OCI-LY3 (cell line): ENCODE measurements around the gene EYS.

Experiments used
- H2AFZ ChIP-seq: fragments of 200-600, 300-600 bp; shearing (Covaris generic); 2 replicates; pipeline ENCODE4 v1.6.0; 2014; ENCODE audit warnings: antibody characterized with exemption, low read depth, low read length
- H3K27ac ChIP-seq: fragments of 200-600, 300-600 bp; sonication (generic); 2 replicates; pipeline ENCODE4 v1.5.1; 2014; ENCODE audit warnings: mild to moderate bottlenecking, low read length, moderate library complexity, mixed read lengths
- H3K27me3 ChIP-seq: fragments of 200-600, 300-600 bp; sonication (generic); 2 replicates; pipeline ENCODE4 v1.6.1; 2014; ENCODE audit warnings: low read depth, low read length, mixed read lengths
- H3K36me3 ChIP-seq: fragments of 200-600, 300-600 bp; sonication (generic); replicated peaks from 2 replicates; pipeline ENCODE3; 2014; ENCODE audit warnings: low read depth, low read length, mixed read lengths
- H3K4me1 ChIP-seq: fragments of 300-600, 200-600 bp; sonication (generic); 2 replicates; pipeline ENCODE4 v1.6.1; 2014; ENCODE audit warnings: low read length, mixed read lengths
- H3K4me2 ChIP-seq: fragments of 200-600, 300-600 bp; sonication (generic); 2 replicates; pipeline ENCODE4 v1.6.1; 2014; ENCODE audit warnings: low read length, mixed read lengths
- H3K4me3 ChIP-seq: fragments of 300-600, 200-600 bp; sonication (generic); 2 replicates; pipeline ENCODE4 v1.5.1; 2014; ENCODE audit warnings: antibody characterized with exemption, mild to moderate bottlenecking, low read length, moderate library complexity
- H3K79me2 ChIP-seq: fragments of 300-600, 200-600 bp; shearing (Covaris generic); 2 replicates; pipeline ENCODE4 v1.6.1; 2014; ENCODE audit warnings: mild to moderate bottlenecking, low read length, mixed read lengths
- H3K9ac ChIP-seq: fragments of 300-600, 200-600 bp; shearing (Covaris generic); 2 replicates; pipeline ENCODE4 v1.6.0; 2014; ENCODE audit warnings: mild to moderate bottlenecking, low read length, moderate library complexity
- H3K9me3 ChIP-seq: fragments of 200-600, 300-600 bp; shearing (Covaris generic); 2 replicates; pipeline ENCODE4 v1.6.1; 2014; ENCODE audit warnings: low read length, mixed read lengths; ENCODE audit not compliant: insufficient read depth
- H4K20me1 ChIP-seq: fragments of 200-600, 300-600 bp; sonication (generic); 2 replicates; pipeline ENCODE4 v1.6.1; 2016; ENCODE audit warnings: low read length, mixed read lengths; ENCODE audit not compliant: insufficient read depth
- EZH2phosphoT487 ChIP-seq: fragments of 200-600 bp; shearing (Covaris generic); IDR thresholded peaks from 2 replicates; pipeline ENCODE4 v1.6.1; 2018; ENCODE audit warnings: antibody characterized with exemption, mixed run types, low read depth
- TF ChIP-seq, protein P1 (sequence below): fragments of 200-600, 300-600 bp; sonication (generic); IDR thresholded peaks from 2 replicates; pipeline ENCODE4 v1.5.1; 2014; ENCODE audit warnings: antibody characterized with exemption, low read length, low read depth

Gene EYS

DNA sequence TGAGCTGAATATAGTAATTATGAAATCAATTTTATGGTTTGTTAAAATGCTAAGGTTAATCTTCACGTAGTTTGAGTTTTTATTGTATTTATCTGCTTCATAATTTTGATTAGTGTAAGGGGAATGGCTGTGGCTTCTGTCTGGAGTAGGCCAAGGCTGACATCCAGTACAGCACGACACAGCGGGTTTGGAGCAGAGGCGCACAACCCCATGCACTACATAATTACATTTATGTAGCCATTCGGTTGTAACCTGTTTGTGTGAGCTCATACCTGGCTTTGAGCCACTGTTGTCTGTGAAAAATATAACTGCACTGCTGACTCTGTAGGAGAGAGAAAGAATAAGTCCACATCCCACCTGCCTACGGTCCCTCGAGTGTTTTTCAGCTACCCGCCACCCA lies 615.5 kb downstream of the EYS start:
- H3K4me2 ChIP-seq = no peak overlapping the region
- no peaks in the 10 kb centered on the region for H3K9me3 ChIP-seq
- no peaks in the 10 kb centered on the region for H3K4me1 ChIP-seq
- no peak overlapping the region for H3K27ac ChIP-seq
- H3K27me3 ChIP-seq = no peaks in the 10 kb centered on the region
- no peaks in the 10 kb centered on the region for H3K36me3 ChIP-seq
- no peaks in the 10 kb centered on the region for H3K79me2 ChIP-seq
- TF ChIP-seq, protein P1, sequence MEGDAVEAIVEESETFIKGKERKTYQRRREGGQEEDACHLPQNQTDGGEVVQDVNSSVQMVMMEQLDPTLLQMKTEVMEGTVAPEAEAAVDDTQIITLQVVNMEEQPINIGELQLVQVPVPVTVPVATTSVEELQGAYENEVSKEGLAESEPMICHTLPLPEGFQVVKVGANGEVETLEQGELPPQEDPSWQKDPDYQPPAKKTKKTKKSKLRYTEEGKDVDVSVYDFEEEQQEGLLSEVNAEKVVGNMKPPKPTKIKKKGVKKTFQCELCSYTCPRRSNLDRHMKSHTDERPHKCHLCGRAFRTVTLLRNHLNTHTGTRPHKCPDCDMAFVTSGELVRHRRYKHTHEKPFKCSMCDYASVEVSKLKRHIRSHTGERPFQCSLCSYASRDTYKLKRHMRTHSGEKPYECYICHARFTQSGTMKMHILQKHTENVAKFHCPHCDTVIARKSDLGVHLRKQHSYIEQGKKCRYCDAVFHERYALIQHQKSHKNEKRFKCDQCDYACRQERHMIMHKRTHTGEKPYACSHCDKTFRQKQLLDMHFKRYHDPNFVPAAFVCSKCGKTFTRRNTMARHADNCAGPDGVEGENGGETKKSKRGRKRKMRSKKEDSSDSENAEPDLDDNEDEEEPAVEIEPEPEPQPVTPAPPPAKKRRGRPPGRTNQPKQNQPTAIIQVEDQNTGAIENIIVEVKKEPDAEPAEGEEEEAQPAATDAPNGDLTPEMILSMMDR = no peak
- no peak for TF ChIP-seq EZH2phosphoT487
- no peak overlapping the region for H3K9ac ChIP-seq
- no peak overlapping the region for H3K4me3 ChIP-seq
- H2AFZ ChIP-seq = no peak overlapping the region
- no peaks in the 10 kb centered on the region for H4K20me1 ChIP-seq

GRCh38 chr6:65088575-65088974 lies 618.5 kb downstream of the EYS start:
- no peaks in the 10 kb centered on the region for H3K36me3 ChIP-seq
- H3K4me3 ChIP-seq = no peak overlapping the region
- no peaks in the 10 kb centered on the region for H3K79me2 ChIP-seq
- no peaks in the 10 kb centered on the region for H3K27me3 ChIP-seq
- no peak for TF ChIP-seq EZH2phosphoT487
- TF ChIP-seq, protein P1 = no peak
- H3K27ac ChIP-seq = no peak overlapping the region
- H4K20me1 ChIP-seq = no peaks in the 10 kb centered on the region
- no peaks in the 10 kb centered on the region for H3K4me1 ChIP-seq
- no peak overlapping the region for H2AFZ ChIP-seq
- H3K4me2 ChIP-seq = no peak overlapping the region
- no peaks in the 10 kb centered on the region for H3K9me3 ChIP-seq
- H3K9ac ChIP-seq = no peak overlapping the region

DNA sequence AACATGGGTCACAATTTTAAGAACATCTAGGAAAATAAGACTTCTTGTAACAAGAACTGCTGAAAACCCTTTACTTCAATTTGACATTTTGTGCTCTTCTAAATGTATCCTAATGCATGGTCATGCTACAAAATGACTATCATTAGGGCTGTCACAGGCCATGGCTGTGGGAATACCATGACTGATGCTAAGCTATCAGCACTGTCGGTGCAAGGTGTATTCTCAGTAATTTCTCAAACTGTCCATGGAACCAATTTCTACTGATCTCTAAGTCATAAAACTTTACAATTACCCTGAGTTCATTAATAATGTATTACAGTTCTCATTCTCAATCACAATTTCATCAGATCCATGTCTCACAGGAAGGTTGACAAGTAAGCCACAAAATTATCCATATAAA lies 625.3 kb downstream of the EYS start:
- H2AFZ ChIP-seq = no peak overlapping the region
- H3K9ac ChIP-seq = no peak overlapping the region
- H3K4me2 ChIP-seq = no peak overlapping the region
- no peak overlapping the region for H3K27ac ChIP-seq
- no peaks in the 10 kb centered on the region for H3K36me3 ChIP-seq
- H3K27me3 ChIP-seq = no peaks in the 10 kb centered on the region
- H3K9me3 ChIP-seq = no peaks in the 10 kb centered on the region
- no peaks in the 10 kb centered on the region for H3K79me2 ChIP-seq
- H3K4me1 ChIP-seq = no peaks in the 10 kb centered on the region
- H4K20me1 ChIP-seq = no peaks in the 10 kb centered on the region
- TF ChIP-seq EZH2phosphoT487 = no peak
- TF ChIP-seq, protein P1 = no peak
- no peak overlapping the region for H3K4me3 ChIP-seq

DNA sequence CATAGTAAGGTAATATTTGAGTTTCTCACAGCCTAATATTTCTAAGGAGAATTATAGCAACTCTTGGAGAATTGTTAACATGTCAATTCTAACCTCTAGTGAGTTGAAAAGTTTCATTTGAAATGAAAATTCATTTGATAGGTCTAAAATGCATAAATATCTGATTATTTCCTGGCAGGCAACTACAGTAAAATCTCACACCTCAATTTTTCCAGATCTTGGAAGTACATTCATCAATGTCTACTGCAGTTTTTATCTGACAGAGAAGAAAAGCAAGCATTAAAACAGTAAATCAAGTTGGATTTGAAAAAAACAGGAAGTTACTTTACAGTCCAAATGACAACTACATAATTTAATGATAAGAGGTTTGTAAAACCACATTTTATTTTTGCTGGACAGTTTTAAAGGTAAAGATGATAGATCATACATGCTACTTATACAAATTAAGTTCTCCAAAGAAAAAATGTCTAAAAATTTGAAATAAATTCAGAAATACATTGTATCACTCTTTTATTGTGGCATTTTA lies 631.3 kb downstream of the EYS start:
- no peak for TF ChIP-seq EZH2phosphoT487
- TF ChIP-seq, protein P1 = no peak
- Histone ChIP-seq H3K9ac (no peak overlapping the region), H3K27me3 (no peaks in the 10 kb centered on the region), H3K4me3 (no peak overlapping the region), H3K27ac (no peak overlapping the region), H3K9me3 (no peaks in the 10 kb centered on the region), H3K36me3 (no peaks in the 10 kb centered on the region), H3K4me2 (no peak overlapping the region), H2AFZ (no peak overlapping the region), H4K20me1 (no peaks in the 10 kb centered on the region), H3K79me2 (no peaks in the 10 kb centered on the region), H3K4me1 (0 out of 2 replicates have a peak, but pooled peaks cover 4% of the 10 kb centered on the region)
